Erythroblast (primary cell): ENCODE measurements around the gene GRIP2.
A peak's percentile ranks its signal among the peaks of the same experiment; 100 is the strongest.

Experiments
- DNase-seq, 2 experiments: peaks; one replicate each; lab custom pipeline; 2025; lab: John Stamatoyannopoulos, UW
- GATA1 ChIP-seq: IDR thresholded peaks from 2 replicates; pipeline ENCODE4 v1.6.1; 2011; ENCODE audit warnings: low read depth, mild to moderate bottlenecking, control low read depth, low read length, moderate library complexity
- POLR2A ChIP-seq: IDR thresholded peaks from 2 replicates; pipeline ENCODE4 v1.6.1; 2011; ENCODE audit warnings: mild to moderate bottlenecking, low read length

GRIP2 gene

DNA sequence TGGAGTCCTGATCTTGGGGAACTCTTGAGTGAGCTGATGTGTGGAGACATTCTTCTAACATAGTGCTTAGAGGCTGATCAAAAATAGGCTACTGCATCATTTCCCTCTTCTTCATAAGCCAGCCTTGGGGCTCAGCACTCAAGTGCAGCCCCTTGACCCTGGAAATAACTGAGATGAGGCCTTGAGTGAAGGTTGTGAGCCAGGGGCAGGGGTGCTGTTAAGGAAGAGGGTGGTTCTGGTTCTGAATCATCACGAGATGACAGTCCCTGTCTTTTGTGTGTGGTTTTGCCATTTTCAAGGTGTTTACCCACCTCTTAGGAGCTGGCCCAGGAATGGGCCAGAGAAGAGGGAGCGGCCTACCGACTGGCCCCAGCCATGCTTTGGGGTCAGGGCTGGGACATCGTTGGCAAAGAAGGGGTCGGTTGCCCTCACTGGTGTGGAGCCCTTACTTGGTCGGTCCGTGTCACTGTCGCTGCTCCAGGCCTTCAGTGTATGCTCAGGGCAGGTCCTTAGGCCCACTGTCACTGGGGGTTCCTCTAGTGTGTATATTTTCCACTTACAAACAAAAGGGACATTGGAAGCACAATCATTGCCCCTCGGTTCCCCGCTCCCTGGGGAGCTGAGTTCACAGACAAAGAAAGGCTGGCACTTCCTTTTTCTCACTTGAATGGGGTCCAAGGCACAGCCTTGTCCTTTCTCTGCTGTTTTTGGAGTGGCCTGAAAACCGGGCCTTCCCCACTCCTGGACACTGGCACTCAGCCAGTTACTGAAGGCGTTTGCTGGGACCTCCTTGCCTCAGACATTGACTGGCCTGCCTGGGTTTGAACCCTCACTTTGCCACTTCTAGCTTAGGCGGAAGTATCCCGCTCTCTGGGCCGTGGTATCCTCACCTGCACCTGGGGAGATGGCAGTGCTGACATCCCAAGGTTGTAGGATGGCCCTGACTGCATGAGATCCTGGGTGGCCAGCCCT is 91.1 kb downstream of the GRIP2 start:
- DNase-seq = no peak
- no peak for TF ChIP-seq GATA1
- no peak for TF ChIP-seq POLR2A

DNA sequence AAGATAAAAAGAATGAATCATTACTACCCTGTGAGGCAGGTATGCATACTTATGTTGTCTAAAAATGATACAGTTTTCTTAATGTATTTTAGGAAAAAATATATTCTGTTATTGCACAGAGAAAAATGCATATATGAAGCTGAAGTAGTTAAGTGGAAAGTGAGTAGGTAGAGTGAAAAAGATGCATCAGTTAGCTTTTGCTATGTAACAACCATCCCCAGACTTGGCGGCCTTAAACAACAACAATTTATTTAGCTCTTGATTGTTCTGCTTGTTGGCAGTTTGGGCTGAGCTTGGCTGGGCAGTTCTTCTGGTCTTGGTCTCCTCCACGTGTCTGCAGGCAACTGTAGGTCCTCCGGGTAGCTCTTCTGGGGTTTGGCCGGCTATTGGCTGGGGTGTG is 92.1 kb downstream of the GRIP2 start:
- no peak for DNase-seq
- TF ChIP-seq GATA1 (no peak), POLR2A (no peak)

DNA sequence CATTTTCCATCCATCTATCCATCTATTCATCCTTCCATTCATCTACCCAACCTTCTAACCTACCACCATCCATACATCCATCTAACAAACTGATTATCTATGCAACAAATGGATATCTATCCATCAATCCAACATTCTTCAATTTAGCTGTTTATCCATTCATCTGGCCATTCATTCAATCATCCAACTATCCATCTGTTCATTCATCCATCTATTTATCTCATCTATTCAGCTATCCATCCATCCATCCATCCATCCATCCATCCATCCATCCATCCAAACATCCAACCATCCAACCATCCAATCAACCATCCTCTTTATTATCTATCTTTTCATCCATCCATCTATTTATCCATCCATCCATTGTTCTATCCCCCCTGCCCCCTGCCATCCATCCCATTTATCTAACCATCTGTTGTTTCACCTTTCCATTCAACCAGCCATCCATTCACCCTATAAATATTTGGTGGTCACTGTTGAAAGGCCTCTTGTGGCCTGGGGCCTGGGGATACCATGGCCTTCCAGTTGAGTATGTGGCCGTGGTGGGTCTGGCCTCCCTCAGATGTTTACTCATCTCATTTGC is 93.1 kb downstream of the GRIP2 start:
- no peak for TF ChIP-seq GATA1
- no peak for DNase-seq

DNA sequence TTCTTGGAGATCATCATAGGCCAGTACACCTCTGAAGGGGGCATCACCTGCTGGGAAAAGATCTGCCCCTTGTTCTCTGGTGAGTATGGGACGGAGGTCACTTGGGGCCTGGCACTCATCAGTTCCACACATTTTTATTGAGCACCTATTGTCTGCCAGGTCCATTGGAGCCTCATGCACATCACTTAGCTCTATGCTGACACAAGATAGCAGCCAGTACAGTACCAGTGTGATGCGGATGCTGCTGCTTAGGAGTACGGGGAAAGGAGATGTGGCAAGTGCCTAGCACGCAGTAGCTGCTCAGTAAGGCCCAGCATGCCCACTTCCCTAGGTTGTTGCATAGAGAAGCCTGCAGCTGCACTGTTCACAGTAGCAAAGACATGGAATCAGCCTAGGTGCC is 94.4 kb downstream of the GRIP2 start:
- no peak for DNase-seq

DNA sequence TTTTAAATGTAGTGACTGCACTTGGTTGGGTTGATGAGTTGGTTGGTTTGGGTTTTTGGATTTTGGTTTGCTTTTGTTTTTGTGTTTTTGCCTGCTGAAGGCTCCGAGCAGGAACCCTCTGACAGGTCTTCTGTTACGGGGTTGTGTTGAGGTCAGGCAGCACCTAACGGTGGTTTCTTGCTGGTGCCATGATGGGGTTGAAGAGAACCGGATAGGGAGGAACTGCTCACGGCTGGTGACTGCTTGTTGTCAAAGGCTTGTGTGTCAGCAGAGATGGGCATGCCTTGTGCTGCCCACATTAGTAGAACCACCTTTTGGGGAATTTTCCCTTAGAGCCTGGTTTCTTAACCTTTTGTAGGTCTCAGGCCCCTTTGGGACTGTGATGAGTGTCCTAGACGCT is 95.8 kb downstream of the GRIP2 start:
- DNase-seq = no peak
- TF ChIP-seq GATA1 = no peak
- no peak for TF ChIP-seq POLR2A

More for the DNA sequence above, 94.4 kb downstream of the GRIP2 start:
- TF ChIP-seq GATA1 (no peak), POLR2A (no peak)

DNA sequence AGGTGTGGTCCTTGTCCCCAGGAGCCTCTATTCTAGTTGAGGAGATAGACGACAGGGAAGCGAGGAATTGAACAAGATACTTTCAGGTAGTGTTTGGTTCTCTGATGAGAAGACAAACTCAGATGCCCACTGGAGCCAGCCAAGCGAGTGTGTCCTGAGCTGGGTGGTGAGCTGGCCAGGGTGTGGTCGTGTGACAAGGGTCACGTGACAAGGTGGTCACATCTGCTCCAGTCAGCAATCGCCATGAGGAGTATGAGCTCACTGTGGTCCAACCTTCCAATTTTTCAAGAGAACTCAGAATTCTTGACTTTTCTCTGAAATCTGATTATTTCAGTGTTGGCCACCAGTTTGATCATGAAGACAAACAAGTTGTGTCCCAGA is 98.2 kb downstream of the GRIP2 start:
- peak in 1 of 2 experiments; percentile 24 for DNase-seq
- TF ChIP-seq POLR2A (peak; percentile 43), GATA1 (no peak)

DNA sequence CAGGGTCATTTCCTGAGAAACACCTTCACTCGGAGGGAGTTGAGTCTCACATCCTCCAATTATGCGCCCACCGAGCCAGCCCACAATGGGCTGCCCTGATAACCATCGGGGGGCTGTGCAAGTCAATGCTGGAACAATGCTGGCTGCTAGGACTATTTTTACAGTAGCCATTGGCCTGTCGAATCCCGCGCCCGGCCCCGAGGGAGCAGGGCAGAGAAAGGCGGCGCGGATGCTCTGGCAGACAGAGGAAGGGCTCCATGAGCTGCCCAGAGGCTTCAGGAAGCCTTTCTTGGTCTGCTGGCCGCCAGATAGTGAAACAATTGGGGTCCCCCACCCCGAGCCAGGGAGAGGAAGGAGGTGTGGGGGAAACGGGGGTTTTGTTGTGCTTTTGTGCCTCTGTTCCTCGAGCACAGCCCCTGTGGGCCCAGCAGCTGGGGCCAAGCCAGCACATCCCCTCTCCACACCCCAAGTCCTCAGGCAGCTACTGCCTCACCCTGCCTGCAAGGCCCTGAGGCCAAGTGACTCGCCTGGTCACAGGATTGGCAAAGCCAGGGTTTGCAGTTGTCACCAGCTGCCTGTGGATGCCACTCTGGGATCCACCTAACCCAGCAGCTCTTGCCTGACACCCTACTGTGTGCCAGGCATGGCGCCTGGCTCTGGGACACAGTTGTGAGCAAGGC is 98.8 kb downstream of the GRIP2 start:
- no peak for DNase-seq
- TF ChIP-seq POLR2A (no peak), GATA1 (no peak)

DNA sequence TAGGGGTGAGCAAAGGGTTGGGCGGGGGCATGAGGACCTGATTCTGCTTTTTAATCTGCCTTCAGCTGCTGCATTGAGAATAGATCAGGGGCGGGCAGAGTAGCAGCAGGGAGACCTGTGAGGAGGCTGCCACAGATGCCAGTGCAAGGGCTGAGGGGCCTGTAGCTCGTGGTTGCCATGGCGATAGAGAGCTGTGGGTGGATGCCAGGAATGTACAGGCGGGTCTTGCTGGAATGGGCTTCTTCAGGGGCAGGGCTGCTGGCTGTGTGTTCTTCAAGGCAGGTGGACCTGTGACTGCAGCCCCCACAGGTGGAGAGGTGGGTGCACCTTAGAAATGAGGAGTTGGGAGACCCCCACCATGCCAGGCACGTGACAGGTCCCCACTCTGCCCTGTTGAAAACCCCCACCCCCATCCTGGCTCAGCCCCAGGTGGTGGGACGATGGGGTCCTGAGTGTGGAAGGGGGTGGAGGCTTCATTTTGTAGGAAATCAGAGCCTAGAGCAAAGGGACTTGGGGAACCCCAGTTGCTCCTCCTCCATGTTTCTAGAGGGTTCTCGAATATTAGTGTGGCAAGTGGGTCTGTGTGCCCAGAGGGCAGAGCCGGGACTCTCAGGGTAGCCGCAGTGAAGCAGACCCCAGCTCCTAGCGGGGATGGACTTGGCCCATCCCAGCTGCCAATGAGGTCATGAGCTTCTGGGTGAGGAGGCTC is 99.5 kb downstream of the GRIP2 start:
- TF ChIP-seq GATA1 (no peak), POLR2A (no peak)
- DNase-seq = no peak

DNA sequence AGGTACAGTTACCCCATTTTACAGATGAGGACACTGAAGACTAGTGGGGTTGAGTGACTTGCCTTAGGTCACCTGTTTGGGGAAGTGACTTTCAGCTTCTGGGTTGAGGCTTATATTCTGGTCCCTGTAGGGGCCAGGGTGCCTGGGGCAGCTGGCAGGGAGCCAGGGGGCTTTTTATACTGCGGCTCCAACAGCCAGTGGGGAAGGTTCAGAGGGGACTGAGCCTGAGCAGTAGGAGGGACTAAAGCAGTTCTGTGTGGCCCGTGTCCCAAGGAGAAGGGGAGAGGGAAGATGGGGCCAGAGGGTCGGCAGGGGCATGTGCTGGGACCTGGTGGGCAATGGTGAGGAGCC is 100.0 kb downstream of the GRIP2 start:
- DNase-seq = no peak
- TF ChIP-seq POLR2A = no peak

DNA sequence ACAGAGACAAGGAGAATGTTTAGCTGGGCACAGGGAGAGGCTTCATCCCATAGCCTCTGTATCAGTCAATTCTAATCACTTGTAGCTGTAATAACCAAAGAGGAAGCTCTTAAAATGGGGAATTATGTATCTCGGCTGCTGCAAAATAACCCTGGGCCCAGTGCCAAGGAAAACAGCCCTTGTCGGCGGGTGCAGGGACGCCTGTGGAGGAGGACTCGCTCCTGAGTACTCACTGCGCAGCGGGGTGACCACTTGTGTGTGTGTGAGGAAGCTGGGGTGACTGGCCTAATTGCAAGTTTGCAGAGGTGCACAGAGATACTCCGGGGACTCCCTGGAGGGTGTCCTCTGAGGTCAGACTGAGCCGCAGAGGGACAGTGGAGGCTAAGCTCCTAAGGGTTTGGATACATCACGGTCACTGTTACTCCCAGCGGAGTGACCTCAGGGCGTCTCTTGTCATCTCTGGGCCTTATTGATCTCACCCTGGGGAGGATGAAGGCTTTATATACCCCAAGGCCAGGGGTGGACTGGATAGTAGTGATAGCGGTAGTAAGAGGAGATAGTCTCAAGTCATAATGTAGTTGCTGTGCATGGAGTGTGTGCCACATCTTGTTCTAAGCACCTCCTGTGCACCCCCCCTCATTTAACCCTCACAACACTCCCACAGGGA is 100.5 kb downstream of the GRIP2 start:
- peak; percentile 38 to 42 for DNase-seq
- TF ChIP-seq GATA1 (no peak), POLR2A (no peak)
